Measurements from ENCODE around the gene LRFN3.
A peak's percentile ranks its signal among the peaks of the same experiment; 100 is the strongest.

LRFN3 gene

DNA sequence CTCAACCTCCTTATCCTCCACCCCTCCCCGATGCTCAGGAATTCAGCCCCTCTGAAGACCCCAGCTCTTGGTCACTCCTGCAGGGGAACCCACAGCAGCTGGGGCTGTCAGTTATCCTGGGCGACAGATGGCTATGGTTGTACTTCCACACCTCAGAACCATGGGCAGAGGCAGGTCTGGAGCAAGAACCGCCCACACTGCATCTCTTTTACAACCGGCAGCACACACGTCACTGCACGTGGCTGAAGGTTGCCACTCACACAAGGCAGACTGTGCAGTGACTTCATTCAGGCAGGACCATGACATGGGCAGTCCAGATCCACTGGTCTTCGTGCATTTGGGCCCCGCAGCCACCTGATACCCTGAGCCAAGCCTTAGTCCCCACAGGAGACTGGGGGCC, 37.3 kb downstream of the LRFN3 start (continued):
- TF ChIP-seq ZFP30 (CRISPR knock-in tag; IDR thresholded peaks at IDR 0.05) = no peak

DNA sequence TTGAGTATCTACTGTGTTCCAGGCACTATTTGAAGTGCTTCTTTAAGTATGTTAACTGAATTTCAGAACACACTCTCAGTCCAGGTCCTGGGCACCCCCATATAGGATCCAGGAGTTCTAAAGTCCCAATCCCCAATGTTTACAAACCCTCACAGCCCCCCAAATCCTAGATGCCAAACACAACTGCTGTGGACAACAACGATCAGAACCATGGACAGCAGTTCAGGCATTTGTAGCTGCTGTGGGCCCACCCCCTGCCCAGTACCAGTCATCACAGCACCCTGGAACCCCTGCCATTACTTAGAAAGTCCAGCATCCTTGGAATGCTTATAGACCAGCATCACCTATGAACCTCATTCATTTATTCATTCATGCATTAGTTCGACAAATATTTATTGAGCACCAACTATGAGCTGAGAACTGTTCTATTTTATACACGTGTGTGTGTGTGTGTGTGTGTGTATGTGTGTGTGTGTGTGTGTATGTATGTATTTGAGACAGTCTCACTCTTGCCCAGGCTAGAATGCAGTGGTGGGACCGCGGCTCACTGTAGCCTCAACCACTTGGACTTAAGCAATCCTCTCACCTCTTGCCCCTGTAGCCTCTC, 39.5 kb downstream of the LRFN3 start:
- 0 out of 3 replicates have a peak, but pooled peaks have one; percentile 47 for ATAC-seq
- TF ChIP-seq ZNF565 (CRISPR knock-in tag; conservative IDR thresholded peaks at IDR 0.05; ENCODE audit: low read depth) (no peak), RARB (CRISPR knock-in tag; IDR thresholded peaks at IDR 0.05) (no peak), TCF4 (CRISPR knock-in tag; IDR thresholded peaks at IDR 0.05; ENCODE audit: borderline replicate concordance) (no peak)

DNA sequence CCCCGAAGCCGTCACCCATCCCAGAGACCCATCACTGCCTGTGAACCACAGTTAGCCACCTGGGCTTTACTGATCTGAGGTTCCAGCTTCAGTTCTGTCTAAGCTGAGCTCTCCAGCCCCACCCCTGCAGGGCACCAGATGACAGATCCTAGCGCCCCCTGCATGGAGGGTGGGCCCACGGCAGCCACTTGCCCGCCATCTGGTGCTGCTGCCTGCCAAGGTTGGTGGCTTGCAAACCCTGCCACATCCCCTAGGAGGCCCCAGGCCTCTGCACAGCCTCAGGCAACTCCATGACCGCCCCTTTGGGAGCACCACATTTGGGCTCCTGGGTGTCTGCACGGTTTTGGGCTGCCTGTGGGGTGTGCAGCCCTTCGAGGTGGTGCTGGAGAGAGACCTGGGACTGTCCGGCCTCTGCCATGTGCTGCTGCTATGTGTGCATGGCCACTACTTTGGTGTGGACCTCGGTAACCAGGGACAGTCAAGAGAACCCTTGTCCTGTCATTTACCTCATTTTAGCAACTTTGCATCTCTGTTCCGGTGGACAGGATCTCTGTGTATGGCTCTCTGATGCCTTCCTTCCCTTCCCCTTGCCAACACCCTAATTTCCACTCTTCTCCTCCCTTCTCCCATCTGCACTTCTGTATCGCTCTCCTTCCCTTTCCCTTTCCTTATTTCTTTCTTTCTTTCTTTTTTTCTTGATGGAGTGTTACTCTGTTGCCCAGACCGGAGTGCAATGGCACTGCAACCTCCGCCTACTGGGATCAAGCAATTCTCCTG, 41.5 kb downstream of the LRFN3 start:
- TF ChIP-seq ARNTL (CRISPR knock-in tag; IDR thresholded peaks at IDR 0.05; ENCODE audit: borderline replicate concordance, low read depth) (no peak), ZFP3 (CRISPR knock-in tag; IDR thresholded peaks at IDR 0.05) (no peak), ZNF565 (CRISPR knock-in tag; conservative IDR thresholded peaks at IDR 0.05; ENCODE audit: low read depth) (no peak), ISL1 (CRISPR knock-in tag; IDR thresholded peaks at IDR 0.05) (no peak), ZNF70 (CRISPR knock-in tag; IDR thresholded peaks at IDR 0.05) (no peak), TCF4 (CRISPR knock-in tag; IDR thresholded peaks at IDR 0.05; ENCODE audit: borderline replicate concordance) (no peak), TOX (CRISPR knock-in tag; IDR thresholded peaks at IDR 0.05; ENCODE audit: borderline replicate concordance) (no peak), ZC3H10 (CRISPR knock-in tag; IDR thresholded peaks at IDR 0.05) (no peak), OSR1 (CRISPR knock-in tag; IDR thresholded peaks at IDR 0.05) (no peak), ESRRG (CRISPR knock-in tag; IDR thresholded peaks at IDR 0.05) (no peak), BACH2 (CRISPR knock-in tag; IDR thresholded peaks at IDR 0.05; ENCODE audit: borderline replicate concordance) (no peak)
- TF ChIP-seq, protein P1, sequence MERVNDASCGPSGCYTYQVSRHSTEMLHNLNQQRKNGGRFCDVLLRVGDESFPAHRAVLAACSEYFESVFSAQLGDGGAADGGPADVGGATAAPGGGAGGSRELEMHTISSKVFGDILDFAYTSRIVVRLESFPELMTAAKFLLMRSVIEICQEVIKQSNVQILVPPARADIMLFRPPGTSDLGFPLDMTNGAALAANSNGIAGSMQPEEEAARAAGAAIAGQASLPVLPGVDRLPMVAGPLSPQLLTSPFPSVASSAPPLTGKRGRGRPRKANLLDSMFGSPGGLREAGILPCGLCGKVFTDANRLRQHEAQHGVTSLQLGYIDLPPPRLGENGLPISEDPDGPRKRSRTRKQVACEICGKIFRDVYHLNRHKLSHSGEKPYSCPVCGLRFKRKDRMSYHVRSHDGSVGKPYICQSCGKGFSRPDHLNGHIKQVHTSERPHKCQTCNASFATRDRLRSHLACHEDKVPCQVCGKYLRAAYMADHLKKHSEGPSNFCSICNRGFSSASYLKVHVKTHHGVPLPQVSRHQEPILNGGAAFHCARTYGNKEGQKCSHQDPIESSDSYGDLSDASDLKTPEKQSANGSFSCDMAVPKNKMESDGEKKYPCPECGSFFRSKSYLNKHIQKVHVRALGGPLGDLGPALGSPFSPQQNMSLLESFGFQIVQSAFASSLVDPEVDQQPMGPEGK (CRISPR knock-in tag; IDR thresholded peaks at IDR 0.05; ENCODE audit: borderline replicate concordance) = no peak
- TF ChIP-seq, protein P2, sequence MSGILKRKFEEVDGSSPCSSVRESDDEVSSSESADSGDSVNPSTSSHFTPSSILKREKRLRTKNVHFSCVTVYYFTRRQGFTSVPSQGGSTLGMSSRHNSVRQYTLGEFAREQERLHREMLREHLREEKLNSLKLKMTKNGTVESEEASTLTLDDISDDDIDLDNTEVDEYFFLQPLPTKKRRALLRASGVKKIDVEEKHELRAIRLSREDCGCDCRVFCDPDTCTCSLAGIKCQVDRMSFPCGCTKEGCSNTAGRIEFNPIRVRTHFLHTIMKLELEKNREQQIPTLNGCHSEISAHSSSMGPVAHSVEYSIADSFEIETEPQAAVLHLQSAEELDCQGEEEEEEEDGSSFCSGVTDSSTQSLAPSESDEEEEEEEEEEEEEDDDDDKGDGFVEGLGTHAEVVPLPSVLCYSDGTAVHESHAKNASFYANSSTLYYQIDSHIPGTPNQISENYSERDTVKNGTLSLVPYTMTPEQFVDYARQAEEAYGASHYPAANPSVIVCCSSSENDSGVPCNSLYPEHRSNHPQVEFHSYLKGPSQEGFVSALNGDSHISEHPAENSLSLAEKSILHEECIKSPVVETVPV (CRISPR knock-in tag; IDR thresholded peaks at IDR 0.05) = no peak
- TF ChIP-seq, protein P3, sequence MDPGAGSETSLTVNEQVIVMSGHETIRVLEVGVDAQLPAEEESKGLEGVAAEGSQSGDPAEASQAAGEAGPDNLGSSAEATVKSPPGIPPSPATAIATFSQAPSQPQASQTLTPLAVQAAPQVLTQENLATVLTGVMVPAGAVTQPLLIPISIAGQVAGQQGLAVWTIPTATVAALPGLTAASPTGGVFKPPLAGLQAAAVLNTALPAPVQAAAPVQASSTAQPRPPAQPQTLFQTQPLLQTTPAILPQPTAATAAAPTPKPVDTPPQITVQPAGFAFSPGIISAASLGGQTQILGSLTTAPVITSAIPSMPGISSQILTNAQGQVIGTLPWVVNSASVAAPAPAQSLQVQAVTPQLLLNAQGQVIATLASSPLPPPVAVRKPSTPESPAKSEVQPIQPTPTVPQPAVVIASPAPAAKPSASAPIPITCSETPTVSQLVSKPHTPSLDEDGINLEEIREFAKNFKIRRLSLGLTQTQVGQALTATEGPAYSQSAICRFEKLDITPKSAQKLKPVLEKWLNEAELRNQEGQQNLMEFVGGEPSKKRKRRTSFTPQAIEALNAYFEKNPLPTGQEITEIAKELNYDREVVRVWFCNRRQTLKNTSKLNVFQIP (CRISPR knock-in tag; IDR thresholded peaks at IDR 0.05; ENCODE audit: borderline replicate concordance, low read depth) = no peak

DNA sequence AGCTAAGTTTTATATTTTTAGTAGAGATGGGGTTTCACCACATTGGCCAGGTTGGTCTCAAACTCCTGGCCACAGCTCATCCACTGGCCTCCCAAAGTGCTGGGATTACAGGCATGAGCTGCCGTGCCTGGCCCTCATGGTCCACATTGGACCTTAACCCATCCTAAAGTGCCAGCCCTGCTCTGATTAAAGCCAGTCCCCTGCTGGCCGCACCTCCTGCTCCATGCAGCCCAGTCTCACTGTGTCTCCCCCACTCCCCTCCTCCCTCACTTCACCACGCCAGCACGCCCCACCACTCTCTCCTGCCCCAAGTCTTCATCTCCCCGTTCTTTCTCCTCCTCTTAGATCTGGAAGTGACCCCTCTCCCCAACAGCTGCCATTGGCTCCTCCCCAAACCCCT, 42.1 kb downstream of the LRFN3 start:
- no peak for ATAC-seq
- TF ChIP-seq BACH2 (CRISPR knock-in tag; IDR thresholded peaks at IDR 0.05; ENCODE audit: borderline replicate concordance) (no peak), ISL1 (CRISPR knock-in tag; IDR thresholded peaks at IDR 0.05) (no peak), RARB (CRISPR knock-in tag; IDR thresholded peaks at IDR 0.05) (no peak), PPARA (CRISPR knock-in tag; IDR thresholded peaks at IDR 0.05; ENCODE audit: borderline replicate concordance) (no peak), ZNF8 (CRISPR knock-in tag; IDR thresholded peaks at IDR 0.05) (no peak), SNAI2 (CRISPR knock-in tag; IDR thresholded peaks at IDR 0.05) (no peak), CSDC2 (CRISPR knock-in tag; IDR thresholded peaks at IDR 0.05) (no peak), TCF4 (CRISPR knock-in tag; IDR thresholded peaks at IDR 0.05; ENCODE audit: borderline replicate concordance) (no peak), ZC3H10 (CRISPR knock-in tag; IDR thresholded peaks at IDR 0.05) (no peak)
- TF ChIP-seq, protein P4, sequence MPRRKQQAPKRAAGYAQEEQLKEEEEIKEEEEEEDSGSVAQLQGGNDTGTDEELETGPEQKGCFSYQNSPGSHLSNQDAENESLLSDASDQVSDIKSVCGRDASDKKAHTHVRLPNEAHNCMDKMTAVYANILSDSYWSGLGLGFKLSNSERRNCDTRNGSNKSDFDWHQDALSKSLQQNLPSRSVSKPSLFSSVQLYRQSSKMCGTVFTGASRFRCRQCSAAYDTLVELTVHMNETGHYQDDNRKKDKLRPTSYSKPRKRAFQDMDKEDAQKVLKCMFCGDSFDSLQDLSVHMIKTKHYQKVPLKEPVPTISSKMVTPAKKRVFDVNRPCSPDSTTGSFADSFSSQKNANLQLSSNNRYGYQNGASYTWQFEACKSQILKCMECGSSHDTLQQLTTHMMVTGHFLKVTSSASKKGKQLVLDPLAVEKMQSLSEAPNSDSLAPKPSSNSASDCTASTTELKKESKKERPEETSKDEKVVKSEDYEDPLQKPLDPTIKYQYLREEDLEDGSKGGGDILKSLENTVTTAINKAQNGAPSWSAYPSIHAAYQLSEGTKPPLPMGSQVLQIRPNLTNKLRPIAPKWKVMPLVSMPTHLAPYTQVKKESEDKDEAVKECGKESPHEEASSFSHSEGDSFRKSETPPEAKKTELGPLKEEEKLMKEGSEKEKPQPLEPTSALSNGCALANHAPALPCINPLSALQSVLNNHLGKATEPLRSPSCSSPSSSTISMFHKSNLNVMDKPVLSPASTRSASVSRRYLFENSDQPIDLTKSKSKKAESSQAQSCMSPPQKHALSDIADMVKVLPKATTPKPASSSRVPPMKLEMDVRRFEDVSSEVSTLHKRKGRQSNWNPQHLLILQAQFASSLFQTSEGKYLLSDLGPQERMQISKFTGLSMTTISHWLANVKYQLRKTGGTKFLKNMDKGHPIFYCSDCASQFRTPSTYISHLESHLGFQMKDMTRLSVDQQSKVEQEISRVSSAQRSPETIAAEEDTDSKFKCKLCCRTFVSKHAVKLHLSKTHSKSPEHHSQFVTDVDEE (CRISPR knock-in tag; IDR thresholded peaks at IDR 0.05) = no peak

More for the DNA sequence above, 41.5 kb downstream of the LRFN3 start:
- peak; percentile 58; the same call in 2 of the 3 replicates for ATAC-seq

Measured in SK-N-SH treated with all-trans-retinoic acid at 6 μM for 48 hours (cell line).